ENCODE data around the gene TEX14. TPM values are rescaled to one million over a fixed set of nuclear protein-coding genes. Genes with fewer than 3 reads are reported as not detected.

Gene TEX14
- total RNA-seq, 4 donors from 2014 or later = 0.13 to 0.19 TPM; not detected in 2

GRCh38 chr17:58534331-58534730 is 157.5 kb downstream of the TEX14 start:
- Histone ChIP-seq H3K9me3 (no peaks in the 10 kb centered on the region), H3K36me3 (no peaks in the 10 kb centered on the region), H3K4me1 (peaks cover 7 to 24% (median 11%) of the 10 kb centered on the region in 3 donors), H3K4me3 (no peak overlapping the region), H3K27ac (no peak overlapping the region), H3K27me3 (peaks cover 0 to 20% (median 0%) of the 10 kb centered on the region in 4 donors)
- DNase-seq = no peak
- WGBS, 2 donors = 68 to 70% methylated on average over 3 of the region's 3 CpGs
- intact Hi-C loops (cut with DNase I) = no loop called here
- no peak for TF ChIP-seq POLR2A (IDR thresholded peaks at IDR 0.05)
- TF ChIP-seq, protein P1, sequence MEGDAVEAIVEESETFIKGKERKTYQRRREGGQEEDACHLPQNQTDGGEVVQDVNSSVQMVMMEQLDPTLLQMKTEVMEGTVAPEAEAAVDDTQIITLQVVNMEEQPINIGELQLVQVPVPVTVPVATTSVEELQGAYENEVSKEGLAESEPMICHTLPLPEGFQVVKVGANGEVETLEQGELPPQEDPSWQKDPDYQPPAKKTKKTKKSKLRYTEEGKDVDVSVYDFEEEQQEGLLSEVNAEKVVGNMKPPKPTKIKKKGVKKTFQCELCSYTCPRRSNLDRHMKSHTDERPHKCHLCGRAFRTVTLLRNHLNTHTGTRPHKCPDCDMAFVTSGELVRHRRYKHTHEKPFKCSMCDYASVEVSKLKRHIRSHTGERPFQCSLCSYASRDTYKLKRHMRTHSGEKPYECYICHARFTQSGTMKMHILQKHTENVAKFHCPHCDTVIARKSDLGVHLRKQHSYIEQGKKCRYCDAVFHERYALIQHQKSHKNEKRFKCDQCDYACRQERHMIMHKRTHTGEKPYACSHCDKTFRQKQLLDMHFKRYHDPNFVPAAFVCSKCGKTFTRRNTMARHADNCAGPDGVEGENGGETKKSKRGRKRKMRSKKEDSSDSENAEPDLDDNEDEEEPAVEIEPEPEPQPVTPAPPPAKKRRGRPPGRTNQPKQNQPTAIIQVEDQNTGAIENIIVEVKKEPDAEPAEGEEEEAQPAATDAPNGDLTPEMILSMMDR (IDR thresholded peaks at IDR 0.05) = no peak

DNA sequence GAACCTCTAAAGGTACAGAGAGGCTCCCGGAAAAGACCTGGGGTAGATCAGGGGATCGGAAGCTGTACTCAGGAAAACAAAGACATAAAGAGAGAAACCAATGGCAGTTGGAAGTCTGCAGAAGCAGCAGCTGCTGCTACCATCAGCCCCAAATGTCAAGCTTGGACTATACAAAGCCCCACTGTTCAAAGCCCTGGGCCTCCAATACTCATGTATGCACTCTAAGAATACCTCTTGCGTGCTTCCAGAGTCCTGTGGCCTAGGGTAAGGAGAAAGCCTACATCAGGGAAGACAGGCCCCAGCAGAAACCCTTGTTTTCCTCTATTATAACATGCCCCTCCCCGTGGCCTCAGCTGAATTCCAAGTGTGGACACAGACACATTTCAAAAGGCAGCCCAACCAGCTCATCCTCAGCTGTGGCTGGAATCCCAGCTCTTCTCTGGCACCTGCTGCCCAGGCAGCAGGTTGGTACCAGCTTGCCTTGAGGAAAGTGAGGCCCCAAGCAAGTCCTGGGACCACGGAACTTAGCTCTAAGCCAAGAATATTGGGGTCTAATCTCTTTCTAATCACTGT is 158.1 kb downstream of the TEX14 start:
- DNase-seq = no peak
- TF ChIP-seq POLR2A (IDR thresholded peaks at IDR 0.05) = no peak
- TF ChIP-seq, protein P1 (IDR thresholded peaks at IDR 0.05) = no peak
- intact Hi-C loops (cut with DNase I) = no loop called here
- Histone ChIP-seq H3K27me3 (peaks cover 0 to 20% (median 0%) of the 10 kb centered on the region in 4 donors), H3K27ac (no peak overlapping the region), H3K36me3 (no peaks in the 10 kb centered on the region), H3K4me3 (no peak overlapping the region), H3K9me3 (no peaks in the 10 kb centered on the region), H3K4me1 (peaks cover 7 to 30% (median 11%) of the 10 kb centered on the region in 3 donors)
- WGBS, 2 donors = 82 to 86% methylated on average over 3 to 4 of the region's 5 CpGs

DNA sequence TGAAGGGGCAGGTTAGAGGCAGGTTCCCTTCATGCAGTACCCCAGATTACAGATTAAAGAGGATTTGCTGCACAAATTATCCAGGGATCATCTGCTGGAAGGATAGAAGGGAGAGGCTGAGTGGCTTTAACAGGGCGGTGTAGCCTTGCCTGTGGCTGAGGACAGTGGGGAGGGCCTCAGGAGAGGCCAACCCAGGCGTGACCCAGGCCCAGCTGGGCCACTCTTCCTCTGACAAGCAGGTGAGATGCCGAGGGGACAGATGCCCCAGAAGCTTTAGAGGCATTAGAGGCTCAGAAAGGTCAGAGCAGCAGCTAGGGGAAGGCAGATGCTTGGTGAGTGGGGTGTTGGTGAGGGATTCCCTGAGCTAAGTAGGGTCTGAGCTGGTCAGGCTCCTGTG is 159.3 kb downstream of the TEX14 start:
- intact Hi-C loops (cut with DNase I) = no loop called here
- no peaks in the 10 kb centered on the region for H3K9me3 ChIP-seq
- no peak overlapping the region for H3K27ac ChIP-seq
- peaks cover 0 to 20% (median 0%) of the 10 kb centered on the region in 4 donors for H3K27me3 ChIP-seq
- TF ChIP-seq, protein P1 (IDR thresholded peaks at IDR 0.05) = no peak
- no peak for TF ChIP-seq POLR2A (IDR thresholded peaks at IDR 0.05)
- DNase-seq = no peak
- no peaks in the 10 kb centered on the region for H3K36me3 ChIP-seq
- H3K4me1 ChIP-seq = peaks cover 7 to 42% (median 11%) of the 10 kb centered on the region in 3 donors
- 43 to 58% methylated on average over 3 of the region's 3 CpGs for WGBS, 2 donors
- peak overlapping the region in 3 of 4 donors; percentile 46 to 78 (median 59) for H3K4me3 ChIP-seq

GRCh38 chr17:58531661-58532554 is 159.9 kb downstream of the TEX14 start:
- WGBS, 2 donors = 6 to 30% methylated on average over 5 to 21 of the region's 82 CpGs
- H3K27ac ChIP-seq = peak overlapping the region in 3 of 4 donors; percentile 35 to 75 (median 72)
- peaks cover 7 to 47% (median 11%) of the 10 kb centered on the region in 3 donors for H3K4me1 ChIP-seq
- TF ChIP-seq, protein P1 (IDR thresholded peaks at IDR 0.05) = no peak
- no peak for TF ChIP-seq POLR2A (IDR thresholded peaks at IDR 0.05)
- intact Hi-C loops (cut with DNase I) = no loop called here
- no peaks in the 10 kb centered on the region for H3K9me3 ChIP-seq
- no peak for DNase-seq
- no peaks in the 10 kb centered on the region for H3K36me3 ChIP-seq
- peak overlapping the region; percentile 32 to 78 (median 52) for H3K4me3 ChIP-seq
- peaks cover 0 to 15% (median 0%) of the 10 kb centered on the region in 4 donors for H3K27me3 ChIP-seq

DNA sequence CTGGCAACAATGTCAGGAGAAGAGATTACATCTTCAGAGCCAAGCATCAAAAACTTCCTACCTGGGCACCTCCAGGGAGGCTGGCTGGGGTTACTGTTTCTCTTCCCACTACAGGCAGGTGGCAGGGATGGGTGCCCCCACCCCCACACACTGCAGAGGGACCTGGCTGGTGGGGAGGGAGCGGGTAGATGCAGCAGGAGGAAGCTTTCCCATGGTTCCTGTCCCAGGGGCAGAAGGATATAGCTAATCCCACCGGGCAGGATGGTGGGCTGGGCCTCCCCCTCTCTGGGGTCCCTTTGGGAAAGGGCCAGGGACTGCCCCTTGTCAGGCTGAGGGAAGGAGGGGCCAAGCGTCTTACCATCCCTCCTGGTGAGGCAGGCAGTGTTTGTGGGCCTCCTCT is 160.7 kb downstream of the TEX14 start:
- Histone ChIP-seq H3K4me3 (peak overlapping the region; percentile 32 to 78 (median 52)), H3K4me1 (peaks cover 7 to 53% (median 11%) of the 10 kb centered on the region in 3 donors), H3K27me3 (peaks cover 0 to 8% (median 0%) of the 10 kb centered on the region in 4 donors), H3K27ac (peak overlapping the region in 3 of 4 donors; percentile 35 to 75 (median 72)), H3K36me3 (no peaks in the 10 kb centered on the region), H3K9me3 (no peaks in the 10 kb centered on the region)
- intact Hi-C loops (cut with DNase I) = no loop called here
- no peak for DNase-seq
- TF ChIP-seq POLR2A (IDR thresholded peaks at IDR 0.05) = no peak
- TF ChIP-seq, protein P1 (IDR thresholded peaks at IDR 0.05) = no peak
- 20 to 40% methylated on average over 1 of the region's 3 CpGs for WGBS, 2 donors
